Kidney (tissue), 14 donors: ENCODE measurements around the gene AGPS. TPM values are rescaled to one million over a fixed set of nuclear protein-coding genes. Genes with fewer than 3 reads are reported as not detected.
A peak's percentile ranks its signal among the peaks of the same experiment; 100 is the strongest.

Experiments used
- DNase-seq, 5 donors: peaks; one replicate each; pipeline ENCODE4 v3.0.0-alpha.2; 2013 to 2020
- FAIRE-seq: peaks from 2 replicates; lab custom pipeline; 2012; peaks lifted over from hg19 to GRCh38; lab: Jason Lieb, UNC
- H3K27ac ChIP-seq, 2 donors: one replicate each; pipeline ENCODE4 v1.7.0; 2013; ENCODE audit warnings: low read depth in 2 of 2, low read length in 2 of 2, inconsistent platforms in 1 of 2
- H3K27me3 ChIP-seq: one replicate; pipeline ENCODE4 v1.7.1; 2013; ENCODE audit warnings: low read length, inconsistent platforms; ENCODE audit not compliant: control insufficient read depth, insufficient read depth
- H3K36me3 ChIP-seq, 3 donors: one replicate each; pipeline versions ENCODE4 v1.7.0 to v1.7.1; 2013; ENCODE audit warnings: low read length in 3 of 3, control low read depth in 1 of 3, inconsistent platforms in 1 of 3; ENCODE audit not compliant: insufficient read depth in 3 of 3, control insufficient read depth in 2 of 3
- H3K4me1 ChIP-seq, 3 donors: one replicate each; pipeline versions ENCODE4 v1.7.0 to v1.7.1; 2013; ENCODE audit warnings: low read length in 3 of 3, inconsistent platforms in 1 of 3, low read depth in 1 of 3; ENCODE audit not compliant: control insufficient read depth in 2 of 3, insufficient read depth in 2 of 3
- H3K4me3 ChIP-seq, 3 donors: one replicate each; pipeline versions ENCODE4 v1.7.0 to v1.8.1; 2013; ENCODE audit warnings: low read length in 3 of 3, control low read depth in 1 of 3, inconsistent platforms in 1 of 3
- H3K9ac ChIP-seq, 3 donors: one replicate each; pipeline versions ENCODE4 v1.7.0 to v1.7.1; 2013; ENCODE audit warnings: low read length in 3 of 3, control low read depth in 1 of 3, inconsistent platforms in 1 of 3
- H3K9me3 ChIP-seq, 3 donors: one replicate each; pipeline versions ENCODE4 v1.7.0 to v1.7.1; 2013; ENCODE audit warnings: low read length in 3 of 3, control low read depth in 1 of 3, inconsistent platforms in 1 of 3; ENCODE audit not compliant: control insufficient read depth in 2 of 3, insufficient read depth in 1 of 3
- intact Hi-C: fragments of 100-400 bp; cut with DNase I; formaldehyde crosslinking; loops from one replicate; pipeline ENCODE4 v1.11.1; 2022
- polyA plus RNA-seq: library from polyadenylated mRNA; stranded (reverse); fragments of 350-450 nt; fragmentation: Illumina TruSeq; extraction: RNeasy Lipid Tissue Mini Kit (QIAGEN cat#74804); gene quantifications from one replicate; pipeline ENCODE4 v1.2.3, GENCODE V29; 2014; ENCODE audit warnings: low read depth, low replicate concordance; ENCODE audit not compliant: insufficient read depth
- total RNA-seq: library from RNA; stranded (reverse); fragmentation: NEBNext Ultra II Directional; extraction: Animal tissue kit (Norgen Biotek cat#: 25700); gene quantifications from one replicate; pipeline ENCODE4 v1.2.1, GENCODE V29; 2021
- TF ChIP-seq, protein P1 (sequence below): IDR thresholded peaks from 3 replicates; pipeline ENCODE4 v1.5.1; 2012; ENCODE audit warnings: mild to moderate bottlenecking, moderate library complexity, borderline replicate concordance; ENCODE audit not compliant: insufficient read depth; ENCODE audit errors: extremely low read depth
- donor health status: control.
- donor health status: control.
- donor health status: control.
- donor health status: control.
- donor health status: control.
- donor health status: DM: yes; HTN: yes; CAD: no.
- donor health status: Normal renal cell carcinoma (clear cell type).

AGPS gene
- total and polyA plus RNA-seq, 2 donors from 2014 or later, result 7.9 to 45.7 TPM

DNA sequence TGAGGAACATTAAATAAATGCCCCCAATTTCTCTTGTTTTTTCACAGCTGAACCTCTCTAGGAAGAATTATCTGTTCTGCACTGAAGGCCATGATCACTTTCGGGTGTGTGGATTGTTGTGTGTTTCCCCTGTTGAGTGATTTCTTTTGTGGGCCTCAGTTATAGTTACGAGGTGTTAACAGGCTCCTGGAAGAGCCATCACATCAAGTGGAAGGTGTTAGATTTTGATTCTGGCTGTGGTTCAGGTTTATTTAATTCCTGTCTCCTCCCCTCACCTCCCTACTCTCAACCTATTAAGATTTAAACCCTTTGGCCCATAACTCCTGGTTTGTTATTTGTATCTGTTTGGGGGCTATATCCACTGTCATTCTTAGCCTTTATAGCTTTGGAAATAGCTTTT is 182.8 kb downstream of the AGPS start:
- H3K9me3 ChIP-seq, result no peaks in the 10 kb centered on the region
- intact Hi-C loops, result no loop called here
- H3K36me3 ChIP-seq, result no peaks in the 10 kb centered on the region
- H3K4me3 ChIP-seq, result no peak overlapping the region
- FAIRE-seq, result no peak
- no peak overlapping the region for H3K9ac ChIP-seq
- H3K4me1 ChIP-seq, result no peaks in the 10 kb centered on the region
- no peaks in the 10 kb centered on the region for H3K27me3 ChIP-seq
- DNase-seq, result no peak
- TF ChIP-seq, protein P1, sequence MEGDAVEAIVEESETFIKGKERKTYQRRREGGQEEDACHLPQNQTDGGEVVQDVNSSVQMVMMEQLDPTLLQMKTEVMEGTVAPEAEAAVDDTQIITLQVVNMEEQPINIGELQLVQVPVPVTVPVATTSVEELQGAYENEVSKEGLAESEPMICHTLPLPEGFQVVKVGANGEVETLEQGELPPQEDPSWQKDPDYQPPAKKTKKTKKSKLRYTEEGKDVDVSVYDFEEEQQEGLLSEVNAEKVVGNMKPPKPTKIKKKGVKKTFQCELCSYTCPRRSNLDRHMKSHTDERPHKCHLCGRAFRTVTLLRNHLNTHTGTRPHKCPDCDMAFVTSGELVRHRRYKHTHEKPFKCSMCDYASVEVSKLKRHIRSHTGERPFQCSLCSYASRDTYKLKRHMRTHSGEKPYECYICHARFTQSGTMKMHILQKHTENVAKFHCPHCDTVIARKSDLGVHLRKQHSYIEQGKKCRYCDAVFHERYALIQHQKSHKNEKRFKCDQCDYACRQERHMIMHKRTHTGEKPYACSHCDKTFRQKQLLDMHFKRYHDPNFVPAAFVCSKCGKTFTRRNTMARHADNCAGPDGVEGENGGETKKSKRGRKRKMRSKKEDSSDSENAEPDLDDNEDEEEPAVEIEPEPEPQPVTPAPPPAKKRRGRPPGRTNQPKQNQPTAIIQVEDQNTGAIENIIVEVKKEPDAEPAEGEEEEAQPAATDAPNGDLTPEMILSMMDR, result no peak
- H3K27ac ChIP-seq, result no peak overlapping the region

DNA sequence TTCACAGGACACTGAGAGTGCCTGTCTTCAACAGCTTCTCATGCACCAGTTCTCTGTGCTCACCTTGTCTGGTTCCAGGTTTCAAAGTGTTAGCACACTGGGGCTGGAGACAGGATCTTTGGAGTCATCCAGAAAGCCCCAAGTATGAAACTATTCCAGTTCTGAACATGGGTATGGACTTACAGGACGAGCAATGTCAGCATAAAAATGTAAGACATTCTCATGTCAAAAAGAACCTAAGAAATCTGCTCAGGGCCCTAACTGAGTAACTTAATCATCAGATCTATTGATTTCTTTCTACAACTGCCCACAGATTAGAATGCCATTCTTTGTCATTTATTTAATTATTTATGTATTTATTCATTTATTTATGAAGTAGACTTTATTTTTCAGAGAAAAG is 184.5 kb downstream of the AGPS start:
- H3K4me3 ChIP-seq, result no peak overlapping the region
- no peaks in the 10 kb centered on the region for H3K27me3 ChIP-seq
- no peaks in the 10 kb centered on the region for H3K36me3 ChIP-seq
- FAIRE-seq, result no peak
- H3K9me3 ChIP-seq, result no peaks in the 10 kb centered on the region
- DNase-seq, result no peak
- intact Hi-C loops, result no loop called here
- no peak overlapping the region for H3K9ac ChIP-seq
- H3K4me1 ChIP-seq, result no peaks in the 10 kb centered on the region
- TF ChIP-seq, protein P1, result no peak
- no peak overlapping the region for H3K27ac ChIP-seq

DNA sequence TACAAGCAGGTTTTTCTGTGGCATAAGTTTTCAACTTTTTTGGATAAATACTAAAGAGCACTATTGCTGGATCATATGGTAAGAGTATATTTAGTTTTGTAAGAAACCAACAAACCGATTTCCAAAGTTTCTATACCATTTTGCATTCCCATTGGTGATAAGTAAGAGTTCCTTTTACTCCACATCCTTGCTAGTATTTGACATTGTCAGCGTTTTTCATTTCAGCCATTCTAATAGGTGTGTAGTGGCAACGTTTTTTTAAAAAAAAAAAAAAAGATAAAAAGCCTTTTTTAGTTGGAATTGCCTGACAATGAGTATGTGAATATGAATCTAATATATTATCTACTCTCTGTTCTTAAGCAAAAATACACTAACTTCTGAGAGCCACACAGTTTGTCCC is 185.9 kb downstream of the AGPS start:
- FAIRE-seq (no peak), DNase-seq (no peak)
- no peaks in the 10 kb centered on the region for H3K9me3 ChIP-seq
- no peak overlapping the region for H3K9ac ChIP-seq
- H3K36me3 ChIP-seq, result no peaks in the 10 kb centered on the region
- H3K4me1 ChIP-seq, result no peaks in the 10 kb centered on the region
- intact Hi-C loops, result no loop called here
- H3K27me3 ChIP-seq, result no peaks in the 10 kb centered on the region
- H3K4me3 ChIP-seq, result no peak overlapping the region
- H3K27ac ChIP-seq, result no peak overlapping the region
- TF ChIP-seq, protein P1, result no peak

DNA sequence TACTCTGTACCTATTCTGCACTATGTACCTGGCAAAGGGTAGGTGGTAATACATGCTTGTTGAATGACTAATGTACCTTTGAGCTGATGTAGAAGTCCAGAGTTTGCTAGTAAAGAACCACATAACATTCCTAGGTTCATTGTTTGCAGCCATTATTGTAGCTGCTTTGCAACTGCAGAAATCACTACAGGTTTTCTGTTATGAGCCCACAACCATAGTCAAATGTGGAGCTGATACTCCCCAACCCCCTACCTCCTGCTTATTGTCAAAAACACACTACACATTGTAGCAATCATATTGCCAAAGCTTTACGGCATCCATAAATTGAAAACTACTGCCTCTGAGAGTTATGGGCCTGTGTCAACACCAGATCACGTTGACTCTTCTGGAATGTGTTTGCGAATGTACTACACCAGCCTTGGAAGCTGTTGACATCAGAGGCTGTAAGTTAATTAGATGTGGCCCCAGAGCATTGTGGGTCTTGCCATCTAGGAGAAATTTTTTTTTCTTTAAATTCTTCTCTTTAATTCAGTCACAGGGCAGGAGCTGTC is 187.0 kb downstream of the AGPS start:
- peak in 1 of 5 donors; percentile 51 for DNase-seq

More for the DNA sequence above, 187.0 kb downstream of the AGPS start:
- Histone ChIP-seq H3K4me1 (no peaks in the 10 kb centered on the region), H3K4me3 (no peak overlapping the region), H3K36me3 (no peaks in the 10 kb centered on the region), H3K9me3 (no peaks in the 10 kb centered on the region), H3K9ac (no peak overlapping the region), H3K27me3 (no peaks in the 10 kb centered on the region), H3K27ac (no peak overlapping the region)
- intact Hi-C loops, result no loop called here
- TF ChIP-seq, protein P1, result no peak
- FAIRE-seq, result no peak
